IgD-negative memory B cell (primary cell): ENCODE data around the gene SEMA3F. TPM values are rescaled to one million over a fixed set of nuclear protein-coding genes. Genes with fewer than 3 reads are reported as not detected.
A peak's percentile ranks its signal among the peaks of the same experiment; 100 is the strongest.

Experiments used
- H3K27ac Mint-ChIP-seq, 3 donors: one replicate each; pipeline ENCODE4 v1.8.0; 2020 to 2022; ENCODE audit warnings: mild to moderate bottlenecking in 3 of 3, mixed read lengths in 3 of 3, moderate library complexity in 1 of 3
- H3K27me3 Mint-ChIP-seq: one replicate; pipeline ENCODE4 v1.8.0; 2021; ENCODE audit warnings: mixed read lengths
- H3K36me3 Mint-ChIP-seq: one replicate; pipeline ENCODE4 v1.8.0; 2020; ENCODE audit warnings: mild to moderate bottlenecking, mixed read lengths
- H3K4me1 Mint-ChIP-seq, 3 donors: one replicate each; pipeline ENCODE4 v1.8.0; 2020 to 2022; ENCODE audit warnings: mixed read lengths in 3 of 3, mild to moderate bottlenecking in 1 of 3
- H3K4me3 Mint-ChIP-seq, 4 donors: one replicate each; pipeline ENCODE4 v1.8.0; 2020 to 2022; ENCODE audit warnings: mild to moderate bottlenecking in 4 of 4, mixed read lengths in 4 of 4, moderate library complexity in 3 of 4
- H3K9me3 Mint-ChIP-seq, 3 donors: one replicate each; pipeline ENCODE4 v1.8.0; 2020 to 2021; ENCODE audit warnings: mixed read lengths in 3 of 3, mild to moderate bottlenecking in 1 of 3
- polyA plus RNA-seq: library from polyadenylated mRNA; unstranded; fragments of 300-500 nt; fragmentation: Illumina TruSeq; gene quantifications from one replicate; pipeline ENCODE4 v1.2.3, GENCODE V29; 2021

The SEMA3F gene
- polyA plus RNA-seq, 1 donor from 2014 or later, result not detected

DNA sequence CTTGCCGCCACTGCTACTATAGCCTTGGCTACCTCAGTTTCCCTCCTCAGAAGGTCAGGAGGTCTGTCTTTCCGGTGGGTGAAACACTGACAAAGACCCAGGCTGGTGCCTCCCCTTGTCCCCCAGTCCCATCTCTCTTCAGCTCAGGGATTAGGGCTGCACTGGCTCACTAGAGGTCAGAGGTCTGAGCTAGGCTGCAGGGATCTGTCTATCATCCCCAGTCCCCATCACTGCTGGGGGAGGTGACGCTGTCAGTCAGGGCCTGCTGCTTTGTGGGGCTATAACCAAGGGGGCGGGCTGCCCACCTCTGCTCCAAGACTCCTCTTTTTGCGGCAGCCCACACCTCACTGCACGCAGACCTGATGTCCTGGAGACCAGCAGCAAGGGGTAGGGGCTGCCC, 13.7 kb downstream of the SEMA3F start:
- Mint-ChIP-seq H3K9me3 (no peaks in the 10 kb centered on the region), H3K36me3 (peaks cover 3% of the 10 kb centered on the region), H3K4me3 (no peak overlapping the region), H3K27me3 (peaks cover 5% of the 10 kb centered on the region), H3K4me1 (peaks cover 0 to 2% (median 0%) of the 10 kb centered on the region in 3 donors), H3K27ac (no peak overlapping the region)

DNA sequence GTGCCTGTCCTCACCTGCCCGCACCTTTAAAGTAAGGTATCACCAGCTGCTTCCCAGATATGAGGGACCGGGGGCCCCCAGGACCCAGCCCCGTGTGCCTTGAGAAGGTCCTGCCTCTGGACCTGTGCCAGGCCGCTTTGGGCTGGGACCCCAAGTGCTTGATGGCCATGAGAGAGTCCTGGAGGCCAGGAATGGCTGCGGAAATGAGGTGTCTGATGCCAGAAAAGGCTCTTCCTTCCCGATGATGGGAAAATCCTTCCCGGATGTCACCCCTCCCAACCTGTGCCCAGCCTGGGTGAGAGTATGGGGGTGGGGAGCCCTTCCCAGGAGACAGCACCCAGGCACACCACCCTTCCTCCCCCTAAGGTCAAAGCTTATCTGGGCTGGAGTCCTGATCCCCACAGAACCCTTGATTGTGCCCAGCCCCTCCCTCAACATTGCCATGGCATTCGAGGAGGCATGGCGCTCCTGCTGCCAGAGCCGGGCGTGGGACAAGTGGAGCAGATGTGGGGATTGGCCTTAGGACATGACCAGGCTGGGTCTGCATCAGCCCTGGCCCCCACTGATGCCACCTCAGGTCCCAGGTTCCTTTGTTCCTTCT, 14.2 kb downstream of the SEMA3F start:
- peaks cover 3% of the 10 kb centered on the region for H3K36me3 Mint-ChIP-seq
- H3K27ac Mint-ChIP-seq, result no peak overlapping the region
- H3K27me3 Mint-ChIP-seq, result peaks cover 5% of the 10 kb centered on the region
- H3K4me3 Mint-ChIP-seq, result no peak overlapping the region
- H3K9me3 Mint-ChIP-seq, result no peaks in the 10 kb centered on the region
- H3K4me1 Mint-ChIP-seq, result peaks cover 0 to 3% (median 0%) of the 10 kb centered on the region in 3 donors

GRCh38 chr3:50169858-50170257, 14.7 kb downstream of the SEMA3F start:
- peak overlapping the region in 1 of 4 donors; percentile 37 for H3K4me3 Mint-ChIP-seq
- peaks cover 3% of the 10 kb centered on the region for H3K36me3 Mint-ChIP-seq
- H3K27ac Mint-ChIP-seq, result no peak overlapping the region

GRCh38 chr3:50170689-50171088, 15.6 kb downstream of the SEMA3F start:
- peaks cover 0 to 3% (median 0%) of the 10 kb centered on the region in 3 donors for H3K4me1 Mint-ChIP-seq
- H3K27ac Mint-ChIP-seq, result no peak overlapping the region
- peaks cover 5% of the 10 kb centered on the region for H3K27me3 Mint-ChIP-seq
- peaks cover 3% of the 10 kb centered on the region for H3K36me3 Mint-ChIP-seq
- no peaks in the 10 kb centered on the region for H3K9me3 Mint-ChIP-seq
- peak overlapping the region in 1 of 4 donors; percentile 63 for H3K4me3 Mint-ChIP-seq

More at GRCh38 chr3:50169858-50170257, 14.7 kb downstream of the SEMA3F start:
- Mint-ChIP-seq H3K4me1 (peaks cover 0 to 3% (median 0%) of the 10 kb centered on the region in 3 donors), H3K27me3 (peaks cover 5% of the 10 kb centered on the region), H3K9me3 (no peaks in the 10 kb centered on the region)

- no peak overlapping the region for H3K4me3 Mint-ChIP-seq
- peaks cover 0 to 3% (median 0%) of the 10 kb centered on the region in 3 donors for H3K4me1 Mint-ChIP-seq
- peaks cover 5% of the 10 kb centered on the region for H3K27me3 Mint-ChIP-seq
- peaks cover 3% of the 10 kb centered on the region for H3K36me3 Mint-ChIP-seq
- no peak overlapping the region for H3K27ac Mint-ChIP-seq
- no peaks in the 10 kb centered on the region for H3K9me3 Mint-ChIP-seq
Observed at GRCh38 chr3:50171540-50172301, 16.6 kb downstream of the SEMA3F start.

- H3K4me3 Mint-ChIP-seq, result no peak overlapping the region
- H3K27ac Mint-ChIP-seq, result no peak overlapping the region
- no peaks in the 10 kb centered on the region for H3K9me3 Mint-ChIP-seq
- peaks cover 5% of the 10 kb centered on the region for H3K27me3 Mint-ChIP-seq
- peaks cover 0 to 3% (median 0%) of the 10 kb centered on the region in 3 donors for H3K4me1 Mint-ChIP-seq
- peaks cover 3% of the 10 kb centered on the region for H3K36me3 Mint-ChIP-seq
Observed at GRCh38 chr3:50172626-50173220, 17.6 kb downstream of the SEMA3F start.

DNA sequence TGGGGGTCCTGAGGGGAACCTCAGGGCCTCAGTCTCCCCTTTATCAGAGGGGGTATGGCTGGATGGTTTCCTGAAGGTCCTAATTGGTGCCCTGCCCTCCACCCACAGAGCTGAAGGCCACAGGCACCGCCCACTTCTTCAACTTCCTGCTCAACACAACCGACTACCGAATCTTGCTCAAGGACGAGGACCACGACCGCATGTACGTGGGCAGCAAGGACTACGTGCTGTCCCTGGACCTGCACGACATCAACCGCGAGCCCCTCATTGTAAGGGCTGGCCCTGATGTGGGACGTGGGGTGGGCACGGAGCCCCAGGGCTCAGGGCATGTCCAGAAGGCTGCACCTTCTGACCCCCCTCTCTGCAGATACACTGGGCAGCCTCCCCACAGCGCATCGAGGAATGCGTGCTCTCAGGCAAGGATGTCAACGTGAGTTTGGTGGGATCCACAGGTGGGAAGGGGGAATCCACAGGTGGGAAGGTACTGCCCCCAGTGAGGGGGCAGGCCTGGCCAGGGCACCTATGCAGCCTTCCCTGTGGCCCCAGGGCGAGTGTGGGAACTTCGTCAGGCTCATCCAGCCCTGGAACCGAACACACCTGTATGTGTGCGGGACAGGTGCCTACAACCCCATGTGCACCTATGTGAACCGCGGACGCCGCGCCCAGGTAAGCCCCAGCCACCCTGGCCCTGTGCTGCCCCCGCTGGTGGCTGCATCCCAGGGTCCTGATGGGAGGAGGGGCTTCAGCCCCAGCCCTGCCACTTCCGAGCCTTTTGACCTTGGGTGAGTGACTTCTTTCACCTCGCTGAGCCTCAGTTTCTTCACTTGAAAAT, 18.8 kb downstream of the SEMA3F start:
- no peak overlapping the region for H3K27ac Mint-ChIP-seq
- H3K9me3 Mint-ChIP-seq, result no peaks in the 10 kb centered on the region
- H3K27me3 Mint-ChIP-seq, result peaks cover 1% of the 10 kb centered on the region
- no peak overlapping the region for H3K4me3 Mint-ChIP-seq
- no peaks in the 10 kb centered on the region for H3K36me3 Mint-ChIP-seq
- H3K4me1 Mint-ChIP-seq, result peaks cover 0 to 3% (median 0%) of the 10 kb centered on the region in 3 donors

DNA sequence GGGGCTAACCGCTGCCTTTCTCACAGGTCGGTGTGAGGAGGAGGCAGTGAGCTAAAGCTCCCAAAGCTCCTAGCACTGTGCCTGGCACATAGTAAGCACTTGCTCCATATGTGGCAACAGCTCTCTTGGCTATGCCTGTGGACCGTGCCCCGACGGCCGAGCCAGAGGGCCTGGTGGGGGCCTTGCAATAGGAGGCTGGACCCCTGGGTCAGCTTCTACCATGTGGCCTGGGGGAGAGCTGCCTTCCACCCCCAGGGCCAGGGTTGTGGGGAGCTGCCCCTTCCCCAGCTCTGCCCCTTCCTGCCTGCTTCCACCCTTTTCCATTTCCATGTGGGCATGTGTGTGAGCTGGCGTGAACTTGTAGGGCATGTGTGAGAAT, 19.4 kb downstream of the SEMA3F start:
- no peaks in the 10 kb centered on the region for H3K36me3 Mint-ChIP-seq
- no peak overlapping the region for H3K4me3 Mint-ChIP-seq
- H3K27me3 Mint-ChIP-seq, result peaks cover 1% of the 10 kb centered on the region
- peaks cover 0 to 3% (median under 1%) of the 10 kb centered on the region in 3 donors for H3K4me1 Mint-ChIP-seq
- H3K9me3 Mint-ChIP-seq, result no peaks in the 10 kb centered on the region
- no peak overlapping the region for H3K27ac Mint-ChIP-seq

DNA sequence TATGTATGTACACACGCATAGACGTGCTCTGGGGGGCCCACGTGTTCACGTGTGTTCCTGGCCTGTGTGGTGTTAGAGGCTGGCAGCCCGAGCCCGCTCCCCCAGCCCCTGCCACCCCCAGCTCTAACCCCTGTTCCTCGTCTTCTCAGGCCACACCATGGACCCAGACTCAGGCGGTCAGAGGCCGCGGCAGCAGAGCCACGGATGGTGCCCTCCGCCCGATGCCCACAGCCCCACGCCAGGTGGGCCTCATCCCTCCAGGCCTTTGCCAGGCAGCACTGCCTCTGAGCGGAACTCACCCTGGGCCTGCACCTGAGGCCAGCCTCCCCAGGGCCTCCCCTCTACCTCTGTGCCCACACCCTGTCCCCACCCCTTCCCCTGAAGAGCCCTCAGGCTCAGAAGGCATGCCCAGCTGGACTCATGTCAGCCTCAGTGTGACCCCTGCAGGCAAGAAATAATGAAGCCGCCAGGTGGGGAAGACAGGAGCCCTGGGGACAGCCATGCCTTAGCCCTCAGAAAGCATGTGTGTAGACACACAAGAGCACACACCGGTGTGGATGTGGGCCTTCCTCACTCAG, 19.9 kb downstream of the SEMA3F start:
- Mint-ChIP-seq H3K36me3 (no peaks in the 10 kb centered on the region), H3K9me3 (no peaks in the 10 kb centered on the region), H3K27me3 (peaks cover 1% of the 10 kb centered on the region), H3K4me3 (no peak overlapping the region), H3K4me1 (peaks cover 0 to 3% (median 2%) of the 10 kb centered on the region in 3 donors), H3K27ac (no peak overlapping the region)

DNA sequence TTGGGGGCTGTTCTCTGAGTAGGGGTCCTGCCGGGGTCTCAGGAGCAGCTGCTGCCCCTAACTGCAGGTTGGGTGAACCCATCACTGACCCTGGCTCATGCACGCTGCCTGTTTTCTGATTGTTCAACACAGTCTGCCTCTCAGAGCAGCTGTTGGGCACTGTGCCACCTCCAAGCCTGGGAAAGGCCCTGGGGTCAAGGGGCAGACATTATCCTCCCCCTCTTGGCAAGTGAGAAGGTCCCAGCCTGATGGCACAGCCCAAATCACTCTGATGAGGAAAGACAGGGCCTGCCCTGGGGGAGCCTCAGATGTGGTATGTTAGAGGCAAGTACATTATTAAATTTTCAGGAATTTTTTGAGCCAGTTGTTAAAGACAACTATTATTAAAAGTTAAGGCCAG, 22.2 kb downstream of the SEMA3F start:
- no peaks in the 10 kb centered on the region for H3K9me3 Mint-ChIP-seq
- peaks cover 0 to 3% (median 2%) of the 10 kb centered on the region in 3 donors for H3K4me1 Mint-ChIP-seq
- no peaks in the 10 kb centered on the region for H3K27me3 Mint-ChIP-seq
- H3K4me3 Mint-ChIP-seq, result no peak overlapping the region
- no peaks in the 10 kb centered on the region for H3K36me3 Mint-ChIP-seq
- H3K27ac Mint-ChIP-seq, result no peak overlapping the region

DNA sequence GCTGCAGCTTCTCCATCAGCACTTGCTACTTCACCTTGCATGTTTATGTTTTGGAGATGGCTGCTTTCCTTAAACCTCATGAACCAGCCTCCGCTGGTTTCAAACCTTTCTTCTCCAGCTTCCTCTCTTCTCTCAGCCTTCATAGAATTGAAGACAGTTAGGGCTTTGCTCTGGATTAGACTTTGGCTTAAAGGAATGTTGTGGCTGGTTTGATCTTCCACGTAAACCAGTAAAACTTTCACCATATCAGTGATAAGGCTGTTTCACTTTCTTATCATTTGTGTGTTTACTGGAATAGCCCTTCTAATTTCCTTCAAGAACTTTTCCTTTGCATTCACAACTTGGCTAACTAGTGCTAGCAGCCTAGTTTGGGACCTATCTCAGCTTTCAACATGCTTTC, 24.6 kb downstream of the SEMA3F start:
- no peaks in the 10 kb centered on the region for H3K9me3 Mint-ChIP-seq
- H3K4me1 Mint-ChIP-seq, result peaks cover 0 to 2% (median 0%) of the 10 kb centered on the region in 3 donors
- no peaks in the 10 kb centered on the region for H3K27me3 Mint-ChIP-seq
- no peak overlapping the region for H3K4me3 Mint-ChIP-seq
- no peak overlapping the region for H3K27ac Mint-ChIP-seq
- H3K36me3 Mint-ChIP-seq, result no peaks in the 10 kb centered on the region

GRCh38 chr3:50181985-50182384, 26.9 kb downstream of the SEMA3F start:
- H3K27me3 Mint-ChIP-seq, result no peaks in the 10 kb centered on the region
- H3K36me3 Mint-ChIP-seq, result no peaks in the 10 kb centered on the region
- H3K9me3 Mint-ChIP-seq, result no peaks in the 10 kb centered on the region
- H3K4me1 Mint-ChIP-seq, result peaks cover 0 to 2% (median 0%) of the 10 kb centered on the region in 3 donors
- H3K4me3 Mint-ChIP-seq, result no peak overlapping the region
- H3K27ac Mint-ChIP-seq, result no peak overlapping the region

DNA sequence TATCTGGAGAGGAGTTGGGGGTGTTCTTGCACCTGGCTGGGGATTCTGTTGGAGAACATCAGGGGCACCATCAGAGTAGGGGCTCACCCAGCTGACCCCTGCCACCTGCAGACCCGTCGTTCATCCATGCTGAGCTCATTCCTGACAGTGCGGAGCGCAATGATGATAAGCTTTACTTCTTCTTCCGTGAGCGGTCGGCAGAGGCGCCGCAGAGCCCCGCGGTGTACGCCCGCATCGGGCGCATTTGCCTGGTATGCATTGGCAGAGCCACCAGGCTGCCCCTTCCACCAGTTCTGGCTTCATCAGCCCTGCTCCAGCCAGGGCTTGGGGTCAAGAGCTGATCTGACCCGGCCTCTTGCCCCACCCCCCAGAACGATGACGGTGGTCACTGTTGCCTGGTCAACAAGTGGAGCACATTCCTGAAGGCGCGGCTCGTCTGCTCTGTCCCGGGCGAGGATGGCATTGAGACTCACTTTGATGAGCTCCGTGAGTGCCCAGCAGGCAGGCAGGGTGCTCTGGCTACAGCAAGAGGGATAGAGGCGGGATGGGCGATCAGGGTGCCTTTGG, 27.5 kb downstream of the SEMA3F start:
- no peak overlapping the region for H3K4me3 Mint-ChIP-seq
- H3K9me3 Mint-ChIP-seq, result no peaks in the 10 kb centered on the region
- no peaks in the 10 kb centered on the region for H3K36me3 Mint-ChIP-seq
- H3K27me3 Mint-ChIP-seq, result no peaks in the 10 kb centered on the region
- no peak overlapping the region for H3K27ac Mint-ChIP-seq
- H3K4me1 Mint-ChIP-seq, result peaks cover 0 to 2% (median 0%) of the 10 kb centered on the region in 3 donors

GRCh38 chr3:50183755-50184154, 28.6 kb downstream of the SEMA3F start:
- H3K27me3 Mint-ChIP-seq, result no peaks in the 10 kb centered on the region
- no peak overlapping the region for H3K27ac Mint-ChIP-seq
- H3K4me1 Mint-ChIP-seq, result peaks cover 0 to 2% (median 0%) of the 10 kb centered on the region in 3 donors
- no peaks in the 10 kb centered on the region for H3K36me3 Mint-ChIP-seq
- no peak overlapping the region for H3K4me3 Mint-ChIP-seq
- no peaks in the 10 kb centered on the region for H3K9me3 Mint-ChIP-seq
